Lung (tissue), 12 donors: Measurements from ENCODE around the gene TMEM106C. TPM values are rescaled to one million over a fixed set of nuclear protein-coding genes. Genes with fewer than 3 reads are reported as not detected.

Experiments
- ATAC-seq: fragments of 200-7000 bp; cut with Tn5 transposase; one replicate; pipeline ENCODE4 v1.9.1; 2020; ENCODE audit warnings: moderate number of reproducible peaks; ENCODE audit not compliant: insufficient read depth, low FRiP score
- DNase-seq, 3 donors: peaks; one replicate each; pipeline ENCODE4 v3.0.0-alpha.2; 2013 to 2017
- H3K27ac ChIP-seq, 2 donors: one replicate each; pipeline ENCODE4 v1.5.1; 2013; ENCODE audit warnings: mild to moderate bottlenecking in 2 of 2, moderate library complexity in 2 of 2, control low read depth in 1 of 2, inconsistent platforms in 1 of 2, low read depth in 1 of 2, low read length in 1 of 2
- H3K27me3 ChIP-seq, 3 donors: one replicate each; pipeline ENCODE4 v1.5.1; 2013; ENCODE audit warnings: low read length in 2 of 3; ENCODE audit not compliant: control insufficient read depth in 3 of 3, insufficient read depth in 3 of 3
- H3K36me3 ChIP-seq, 4 donors: one replicate each; pipeline ENCODE4 v1.5.1; 2013; ENCODE audit warnings: low read length in 4 of 4, mild to moderate bottlenecking in 1 of 4, moderate library complexity in 1 of 4; ENCODE audit not compliant: control insufficient read depth in 4 of 4, insufficient read depth in 4 of 4
- H3K4me1 ChIP-seq, 5 donors: one replicate each; pipeline ENCODE4 v1.5.1; 2013; ENCODE audit warnings: low read length in 5 of 5, mild to moderate bottlenecking in 2 of 5, moderate library complexity in 1 of 5; ENCODE audit not compliant: control insufficient read depth in 5 of 5, insufficient read depth in 5 of 5
- H3K4me3 ChIP-seq: one replicate; pipeline ENCODE4 v1.5.1; 2013; ENCODE audit warnings: mild to moderate bottlenecking, control low read depth, moderate library complexity
- H3K9ac ChIP-seq, 2 donors: one replicate each; pipeline ENCODE4 v1.5.1; 2013; ENCODE audit warnings: low read length in 2 of 2, control low read depth in 1 of 2; ENCODE audit not compliant: insufficient read depth in 1 of 2
- H3K9me3 ChIP-seq, 4 donors: one replicate each; pipeline ENCODE4 v1.5.1; 2013; ENCODE audit warnings: low read length in 3 of 4, mild to moderate bottlenecking in 1 of 4, moderate library complexity in 1 of 4; ENCODE audit not compliant: control insufficient read depth in 4 of 4, insufficient read depth in 3 of 4
- CTCF ChIP-seq: IDR thresholded peaks from 2 replicates; pipeline ENCODE4 v1.5.1; 2012; ENCODE audit warnings: mild to moderate bottlenecking; ENCODE audit errors: control extremely low read depth, extremely low read depth
- WGBS, 2 donors: extraction: QIAGEN DNeasy Blood & Tissue Kit; methylation state at CpG; one replicate each; pipeline ENCODE4 v1.1.7; 2013; 5-methylcytosine and 5-hydroxymethylcytosine counted together
- polyA plus RNA-seq, 2 donors: library from polyadenylated mRNA; stranded (reverse); fragments of 200-250 nt; gene quantifications; one replicate each; pipeline ENCODE4 v1.2.1, GENCODE V29; 2013
- total RNA-seq, 2 donors: library from RNA; depleted of rRNA in 1 of 2; stranded (reverse); fragments of >200 nt in 1 of 2; gene quantifications; one replicate each; pipeline ENCODE4 v1.2.1, GENCODE V29; 2014 to 2021
- donor health status: control.
- donor health status: control.
- donor health status: Bipolar disorder and iron deficiency.
- donor health status: healthy.
- donor health status: DM: yes; HTN: yes; CAD: no.

TMEM106C gene
- total and polyA plus RNA-seq, 4 donors = 29.3 to 53.0 (median 34.1) TPM

GRCh38 chr12:47987411-47988072, 24.1 kb downstream of the TMEM106C start:
- 84 to 91% methylated on average over 14 of the region's 14 CpGs for WGBS, 2 donors
- Histone ChIP-seq H3K4me1 (peaks cover 0 to 31% (median 7%) of the 10 kb centered on the region in 5 donors), H3K9me3 (peaks cover 0 to 1% (median 0%) of the 10 kb centered on the region in 4 donors), H3K36me3 (no peaks in the 10 kb centered on the region), H3K27me3 (peaks cover 0 to 6% (median 0%) of the 10 kb centered on the region in 3 donors), H3K27ac (no peak overlapping the region), H3K4me3 (no peak overlapping the region), H3K9ac (no peak overlapping the region)
- DNase-seq = peak in 1 of 3 donors; percentile 8
- no peak for TF ChIP-seq CTCF
- no peak for ATAC-seq

- no peak overlapping the region for H3K4me3 ChIP-seq
- H3K9ac ChIP-seq = no peak overlapping the region
- H3K27me3 ChIP-seq = peaks cover 0 to 6% (median 0%) of the 10 kb centered on the region in 3 donors
- no peaks in the 10 kb centered on the region for H3K36me3 ChIP-seq
- no peak for ATAC-seq
- WGBS, 2 donors = 74 to 86% methylated on average over 15 of the region's 15 CpGs
- H3K9me3 ChIP-seq = peaks cover 0 to 1% (median 0%) of the 10 kb centered on the region in 4 donors
- no peak for TF ChIP-seq CTCF
- peaks cover 0 to 35% (median 7%) of the 10 kb centered on the region in 5 donors for H3K4me1 ChIP-seq
- peak; percentile 65 to 81 (median 72) for DNase-seq
- H3K27ac ChIP-seq = no peak overlapping the region
Measured at GRCh38 chr12:47988073-47989022, 25.0 kb downstream of the TMEM106C start.

- WGBS, 2 donors = 92 to 97% methylated on average over 8 of the region's 8 CpGs
- peak in 1 of 3 donors; percentile 2 for DNase-seq
- no peak overlapping the region for H3K9ac ChIP-seq
Measured at GRCh38 chr12:47989023-47989417, 25.6 kb downstream of the TMEM106C start.

More at GRCh38 chr12:47989023-47989417, 25.6 kb downstream of the TMEM106C start:
- TF ChIP-seq CTCF = no peak
- no peaks in the 10 kb centered on the region for H3K36me3 ChIP-seq
- H3K4me1 ChIP-seq = peaks cover 0 to 39% (median 7%) of the 10 kb centered on the region in 5 donors
- no peak overlapping the region for H3K27ac ChIP-seq
- peaks cover 0 to 7% (median 0%) of the 10 kb centered on the region in 3 donors for H3K27me3 ChIP-seq
- no peak for ATAC-seq
- peaks cover 0 to 1% (median 0%) of the 10 kb centered on the region in 4 donors for H3K9me3 ChIP-seq
- H3K4me3 ChIP-seq = no peak overlapping the region
